GDM1 (cell line): ENCODE results near the gene PYROXD2.

ENCODE experiments used
- DNase-seq: peaks from one replicate; lab custom pipeline; 2025; lab: John Stamatoyannopoulos, UW

PYROXD2 gene

DNA sequence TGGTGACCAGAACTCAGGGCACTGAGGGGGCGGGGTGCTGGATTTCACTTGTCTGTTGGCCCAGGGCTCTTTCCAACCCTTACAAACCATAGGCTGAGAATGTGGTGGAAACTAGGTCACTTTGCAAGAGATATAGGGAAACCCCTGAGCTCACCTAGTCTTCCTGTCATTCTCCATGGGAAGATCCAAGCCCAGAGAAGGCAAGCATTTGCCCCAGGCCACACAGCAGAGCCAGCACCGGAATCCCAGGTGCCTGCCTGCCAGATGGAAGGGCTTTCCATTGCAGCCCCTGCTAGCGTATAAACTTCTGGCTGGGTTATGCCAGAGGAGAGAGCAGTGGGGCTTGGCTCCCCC is 427 bp downstream of the PYROXD2 start:
- DNase-seq = no peak

DNA sequence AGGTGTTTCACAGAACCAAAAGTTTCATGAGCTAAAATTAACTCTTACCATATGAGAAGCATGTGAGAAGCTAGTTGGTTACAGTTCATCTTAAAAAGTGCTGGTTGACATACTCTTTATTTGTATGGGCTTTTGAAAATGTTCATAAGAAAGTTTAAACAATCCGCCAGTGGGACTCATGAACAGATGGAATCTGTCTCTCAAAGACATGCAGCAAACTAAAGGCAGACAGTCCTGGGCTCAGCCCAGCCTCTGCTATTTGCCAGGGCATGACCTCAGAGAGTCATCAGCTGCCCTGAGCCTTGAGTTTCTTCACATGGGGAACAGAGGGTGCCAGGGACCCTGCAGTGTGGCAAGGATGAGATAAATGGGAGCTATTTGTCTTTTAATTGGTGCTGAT is 3.2 kb downstream of the PYROXD2 start:
- no peak for DNase-seq

DNA sequence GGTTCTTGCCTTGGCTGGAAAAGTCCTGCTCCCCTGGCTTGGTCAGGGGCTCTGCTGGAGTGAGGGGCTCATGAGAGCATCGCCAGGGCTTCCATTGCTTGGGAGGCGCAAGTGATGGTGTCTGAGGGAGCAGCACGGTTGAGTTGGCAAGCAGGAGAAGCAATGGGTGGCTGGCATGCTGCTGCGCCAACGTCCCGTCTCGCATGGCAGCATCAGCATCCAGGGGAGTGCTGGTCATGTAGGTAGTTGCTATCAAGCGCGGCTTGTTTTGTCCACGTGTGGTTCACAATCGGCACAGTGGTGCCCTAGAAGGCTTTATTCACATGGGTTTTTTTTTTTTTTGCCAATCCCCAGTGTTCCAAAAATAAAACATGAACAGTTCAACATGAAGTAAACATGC is 3.8 kb downstream of the PYROXD2 start:
- no peak for DNase-seq

DNA sequence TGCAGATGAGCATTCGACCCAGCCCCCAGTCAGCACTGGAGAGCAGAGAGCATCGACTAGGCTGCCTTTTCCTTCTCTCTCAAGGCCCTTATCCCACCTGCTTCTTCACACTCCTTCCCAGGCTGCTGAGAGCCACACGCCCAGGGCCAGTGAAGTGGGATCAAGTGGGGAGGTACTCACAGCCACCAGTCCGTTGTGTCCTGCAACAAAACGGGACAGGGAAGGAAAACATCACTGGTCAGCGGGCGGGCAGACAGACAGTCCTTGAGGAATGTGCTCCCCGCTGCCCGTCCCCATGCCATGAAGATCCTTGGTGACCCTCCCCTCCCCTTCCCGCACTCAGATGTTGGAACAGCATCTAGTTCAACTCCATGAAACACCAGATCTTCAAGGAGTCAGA is 4.2 kb downstream of the PYROXD2 start:
- DNase-seq = no peak

DNA sequence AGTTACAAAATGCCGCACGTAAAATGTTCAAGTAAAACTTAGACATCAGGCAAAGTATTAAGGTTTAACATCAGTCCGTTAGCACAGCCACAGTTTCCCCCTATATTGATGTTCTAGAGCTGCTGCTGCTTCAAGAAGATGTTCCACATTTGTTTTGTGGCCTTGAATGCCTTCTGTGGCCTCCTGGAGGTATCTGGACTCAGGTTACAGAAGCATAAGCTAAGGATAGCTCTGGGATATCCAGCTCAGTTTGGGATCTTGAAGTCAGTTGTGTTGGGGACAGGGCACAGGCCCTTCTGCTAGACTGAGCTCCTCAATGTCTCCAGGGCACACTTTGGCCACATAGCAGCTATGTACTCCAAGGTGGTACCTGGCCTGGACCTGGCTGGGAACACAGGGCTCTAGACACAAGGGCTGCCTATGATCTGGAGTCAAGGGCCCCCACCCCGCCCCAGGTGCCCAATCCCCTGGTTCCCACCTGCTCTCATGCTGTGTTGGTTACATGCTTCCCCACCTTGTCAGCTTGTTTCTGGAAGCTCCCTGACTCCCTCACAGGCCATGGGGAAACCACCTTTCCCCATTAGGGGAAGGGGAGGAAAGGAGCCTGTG is 4.7 kb downstream of the PYROXD2 start:
- no peak for DNase-seq

DNA sequence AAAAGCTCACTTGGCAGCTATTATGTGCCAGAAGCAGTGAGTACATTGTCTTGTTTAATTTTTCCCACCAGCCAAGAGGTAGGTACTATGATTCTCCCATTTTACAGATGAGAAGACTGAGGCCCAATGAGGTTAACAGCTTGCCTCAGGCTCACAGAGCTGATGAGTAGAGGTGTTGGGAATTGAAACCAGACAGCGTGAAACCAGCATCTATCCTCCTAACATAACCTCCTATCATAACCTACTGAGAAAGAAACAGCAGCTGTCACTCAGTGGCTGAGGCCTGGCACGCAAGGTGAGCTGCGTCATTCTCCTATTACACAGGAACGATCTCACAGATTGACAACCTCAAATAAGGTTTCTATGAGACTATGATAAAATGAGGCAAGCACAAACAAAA is 6.2 kb downstream of the PYROXD2 start:
- DNase-seq = no peak

DNA sequence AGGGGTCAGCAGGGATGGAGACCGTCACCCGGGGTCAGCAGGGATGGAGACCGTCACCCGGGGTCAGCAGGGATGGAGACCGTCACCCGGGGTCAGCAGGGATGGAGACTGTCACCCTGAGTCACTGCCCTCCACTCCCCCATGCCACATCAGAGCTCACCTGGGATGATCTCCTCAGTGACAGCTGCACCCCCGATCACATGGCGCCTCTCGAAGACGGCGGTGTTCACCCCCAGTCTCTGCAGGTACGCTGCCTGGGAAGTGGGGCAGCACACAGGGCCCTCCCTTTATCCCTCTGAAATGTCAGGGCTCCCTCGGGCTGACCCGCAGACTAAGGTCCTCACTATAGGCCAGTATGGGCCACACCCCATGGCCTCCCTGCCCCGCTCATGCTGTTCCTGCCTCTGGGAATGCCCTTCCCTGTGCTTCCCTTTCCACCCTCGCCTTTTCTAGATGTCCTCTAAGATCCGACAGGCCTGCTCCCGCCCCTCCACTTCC is 7.2 kb downstream of the PYROXD2 start:
- no peak for DNase-seq

DNA sequence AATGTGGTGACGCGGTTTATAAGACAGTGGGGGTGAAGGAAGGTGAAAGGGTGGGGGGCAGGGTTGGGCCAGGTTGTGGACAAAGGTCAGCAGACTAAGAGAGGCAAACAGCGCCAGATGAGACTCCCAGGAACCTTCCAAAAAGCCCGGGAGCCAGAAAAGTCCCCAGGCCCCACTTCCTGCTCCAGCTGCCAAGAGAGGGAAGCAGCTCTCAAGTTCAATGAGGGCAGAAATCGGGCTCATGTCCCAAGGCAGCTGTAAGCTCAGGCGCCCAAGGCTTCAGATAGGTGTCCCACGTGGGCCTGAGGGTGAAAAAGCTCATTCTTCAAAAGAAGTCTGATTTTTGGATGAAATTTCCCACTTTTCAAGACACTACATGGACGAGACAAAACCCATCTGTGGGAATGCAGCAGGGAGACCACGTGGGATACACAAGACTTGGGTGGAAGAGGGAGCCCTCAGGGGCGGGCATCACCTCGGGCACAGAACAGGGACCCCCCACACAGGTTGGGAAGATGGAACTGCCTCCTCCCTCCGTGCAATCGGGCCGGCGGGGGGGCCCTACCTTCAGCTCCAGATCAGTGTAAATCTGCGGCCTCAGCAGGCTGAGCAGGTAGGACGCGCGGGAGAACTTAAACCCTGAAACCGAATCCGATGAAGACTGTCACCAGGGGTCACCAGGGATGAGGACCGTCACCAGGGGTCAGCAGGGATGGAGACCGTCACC is 7.8 kb downstream of the PYROXD2 start:
- no peak for DNase-seq

DNA sequence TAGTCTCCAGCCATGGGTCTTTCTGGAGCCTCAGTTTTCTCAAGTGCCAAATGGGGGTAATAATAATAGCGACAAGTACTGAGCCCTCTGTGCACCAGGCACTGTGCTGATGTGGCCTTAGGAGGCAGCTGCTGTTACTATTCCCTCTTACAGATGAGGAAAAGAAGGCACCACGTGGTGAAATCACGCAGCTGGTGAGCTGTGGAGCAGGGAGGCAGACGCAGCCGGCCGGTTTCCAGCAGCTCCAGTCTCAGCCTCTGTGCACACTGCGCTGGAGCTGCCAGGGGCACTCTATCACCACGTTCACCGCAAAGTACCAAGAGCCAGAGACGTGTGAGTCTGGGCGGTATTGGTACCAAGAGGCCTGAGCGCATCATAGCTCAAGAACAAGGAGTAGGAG is 9.6 kb downstream of the PYROXD2 start:
- DNase-seq = no peak

DNA sequence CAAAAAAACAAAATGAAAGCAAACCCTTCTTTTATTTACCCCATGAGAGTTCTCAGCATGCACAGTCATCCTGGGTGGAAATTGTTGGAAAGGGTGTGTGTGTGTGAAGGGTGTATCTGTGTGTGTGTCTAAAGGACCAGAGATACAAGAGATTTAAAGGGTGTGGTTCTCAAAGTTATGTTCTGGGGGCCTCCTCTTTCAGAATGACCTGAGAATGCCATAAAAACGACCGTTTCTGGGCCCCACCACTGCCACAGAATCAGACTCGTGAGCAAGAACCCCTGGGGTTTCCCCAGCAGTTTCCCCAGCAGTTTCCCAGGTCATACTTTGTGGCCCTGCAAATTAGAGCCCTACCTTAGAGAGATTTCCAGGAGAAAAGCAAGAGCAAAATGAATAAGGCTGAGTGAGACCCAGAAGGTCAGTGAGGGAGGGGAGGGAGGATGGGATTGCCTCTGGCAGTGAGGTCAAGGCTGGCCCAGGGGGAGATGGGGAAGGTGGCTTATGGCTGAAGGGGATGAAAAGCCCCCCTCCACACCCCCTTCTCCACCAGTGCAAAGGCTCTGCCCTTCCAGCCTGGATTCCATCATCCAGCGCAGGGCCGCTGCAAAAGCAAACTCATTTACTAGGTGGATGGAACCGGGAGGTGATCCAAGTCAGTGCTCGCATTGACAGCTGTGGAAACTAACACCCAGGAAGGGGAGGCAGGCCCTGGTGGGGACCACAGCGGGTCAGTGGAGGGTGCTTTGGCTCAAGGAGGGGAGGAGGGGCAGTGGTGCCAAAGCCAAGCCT is 10.2 kb downstream of the PYROXD2 start:
- no peak for DNase-seq

DNA sequence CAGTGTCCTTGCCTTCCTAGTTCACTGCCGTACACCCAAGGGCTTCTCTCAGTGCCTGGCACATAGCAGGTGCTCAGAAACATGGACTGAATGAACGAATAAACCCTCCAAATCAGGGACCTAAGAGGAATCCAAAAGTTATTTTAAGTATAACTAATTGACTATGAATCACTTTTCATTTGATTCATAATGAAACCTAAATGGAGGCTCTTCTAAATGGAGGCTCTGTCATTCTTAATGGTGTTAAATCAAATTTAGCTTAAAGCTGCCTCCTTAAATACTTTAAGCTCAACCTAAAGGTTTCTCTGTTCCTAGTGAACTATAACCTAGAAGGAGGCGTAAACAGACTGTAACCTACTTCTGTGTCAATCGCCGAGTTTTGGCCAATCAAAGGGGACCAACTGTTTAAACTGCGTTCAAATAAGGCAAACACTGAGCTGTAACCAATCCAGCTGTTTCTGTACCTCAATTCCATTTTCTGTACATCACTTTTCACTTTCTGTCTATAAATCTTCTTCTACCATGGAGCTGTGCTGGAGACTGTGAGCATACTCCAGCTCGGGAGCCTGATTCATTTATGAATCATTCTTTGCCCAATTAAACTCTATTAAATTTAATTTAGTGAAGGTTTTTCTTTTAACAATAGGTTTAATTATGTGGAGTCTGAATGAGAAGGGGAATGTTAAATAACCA is 11.0 kb downstream of the PYROXD2 start:
- no peak for DNase-seq

DNA sequence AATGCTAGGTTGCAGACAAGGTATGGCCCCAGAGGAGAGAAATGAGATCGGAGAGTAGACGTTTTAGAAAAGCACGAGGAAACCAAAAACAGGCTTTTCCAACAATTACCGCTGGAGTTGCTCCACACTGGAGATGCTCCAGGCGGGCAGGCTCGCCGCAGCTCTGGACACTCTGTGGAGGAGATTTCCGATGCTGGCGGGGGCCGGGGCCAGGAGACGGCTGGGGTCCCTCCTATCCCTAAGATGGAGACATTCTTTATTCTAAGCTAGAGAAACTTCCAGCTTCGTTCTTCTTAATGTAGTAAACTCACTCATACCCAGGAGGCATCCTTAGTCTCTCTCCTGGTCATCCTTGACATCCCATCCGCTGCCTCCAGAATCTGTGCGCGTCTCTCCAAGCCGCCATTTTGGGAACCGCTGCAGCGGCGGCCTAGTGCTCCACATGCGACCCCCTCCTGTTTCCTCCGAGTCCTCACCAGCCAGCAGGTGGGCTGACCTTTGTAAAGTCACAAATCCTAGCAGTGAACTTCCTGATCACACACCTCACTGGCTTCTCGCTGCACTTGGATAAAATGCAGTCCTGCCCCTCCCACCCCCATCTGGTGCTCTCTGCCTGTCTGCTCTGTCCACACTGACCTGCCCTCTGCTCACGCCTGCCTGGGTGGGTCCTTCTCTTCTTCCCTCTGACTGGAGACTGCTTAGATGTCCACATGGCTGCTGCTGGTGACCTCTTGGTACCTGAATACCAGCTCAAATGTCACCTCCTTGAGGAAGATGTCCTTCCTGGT is 11.9 kb downstream of the PYROXD2 start:
- no peak for DNase-seq

DNA sequence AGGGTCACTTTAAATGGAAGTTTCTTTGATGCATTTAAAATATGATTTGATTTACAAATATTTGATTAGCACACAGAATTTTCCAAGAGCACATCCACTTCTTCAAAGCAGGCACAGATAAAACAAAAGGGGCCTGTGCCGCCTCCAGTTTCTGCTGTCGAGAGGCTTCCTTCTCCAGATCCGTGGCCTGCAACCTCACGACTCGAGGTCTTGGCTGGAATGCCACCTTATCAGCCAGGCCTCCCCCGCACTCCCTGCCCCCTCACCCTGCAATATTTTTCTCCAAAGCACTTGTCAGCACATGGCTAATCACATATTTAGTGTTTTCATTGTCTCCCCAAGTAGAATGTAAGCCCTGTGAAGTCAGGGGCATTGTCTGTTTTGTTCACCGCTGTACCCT is 12.5 kb downstream of the PYROXD2 start:
- DNase-seq = no peak

DNA sequence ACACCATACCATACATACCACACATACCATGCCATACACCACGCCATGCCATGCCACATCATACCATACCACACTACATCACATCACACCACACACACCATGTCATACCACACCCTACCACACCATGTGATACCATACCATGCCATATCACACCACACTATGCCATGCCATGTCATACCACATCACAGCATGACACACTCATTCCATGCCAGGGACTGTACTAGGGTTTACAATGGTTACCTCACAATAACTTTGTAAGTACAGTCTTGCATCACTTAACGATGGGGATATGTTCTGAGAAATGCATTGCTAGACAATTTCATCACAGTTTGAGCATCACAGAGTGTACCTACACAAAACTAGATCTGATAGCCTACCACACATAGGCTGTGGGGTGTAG is 14.5 kb downstream of the PYROXD2 start:
- DNase-seq = no peak

DNA sequence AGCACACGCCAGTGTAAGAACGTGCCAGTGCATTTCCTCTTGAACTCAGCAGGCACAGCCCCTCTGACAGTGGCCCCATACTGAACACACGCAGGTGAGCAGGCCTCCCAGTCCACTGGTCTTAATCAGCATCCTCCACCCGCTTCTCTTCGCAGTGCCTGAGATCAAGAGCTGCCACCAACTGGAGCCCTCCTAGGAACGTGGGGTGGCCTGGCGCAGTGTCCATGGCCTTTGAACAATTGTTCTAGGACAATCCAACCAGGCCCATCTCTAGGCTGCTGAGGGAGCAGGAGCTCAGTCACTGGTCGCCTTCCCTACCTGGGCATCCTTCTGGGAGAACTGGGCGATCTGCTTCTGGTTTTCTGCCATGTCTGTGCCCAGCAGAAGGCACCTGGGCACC is 15.2 kb downstream of the PYROXD2 start:
- DNase-seq = no peak

DNA sequence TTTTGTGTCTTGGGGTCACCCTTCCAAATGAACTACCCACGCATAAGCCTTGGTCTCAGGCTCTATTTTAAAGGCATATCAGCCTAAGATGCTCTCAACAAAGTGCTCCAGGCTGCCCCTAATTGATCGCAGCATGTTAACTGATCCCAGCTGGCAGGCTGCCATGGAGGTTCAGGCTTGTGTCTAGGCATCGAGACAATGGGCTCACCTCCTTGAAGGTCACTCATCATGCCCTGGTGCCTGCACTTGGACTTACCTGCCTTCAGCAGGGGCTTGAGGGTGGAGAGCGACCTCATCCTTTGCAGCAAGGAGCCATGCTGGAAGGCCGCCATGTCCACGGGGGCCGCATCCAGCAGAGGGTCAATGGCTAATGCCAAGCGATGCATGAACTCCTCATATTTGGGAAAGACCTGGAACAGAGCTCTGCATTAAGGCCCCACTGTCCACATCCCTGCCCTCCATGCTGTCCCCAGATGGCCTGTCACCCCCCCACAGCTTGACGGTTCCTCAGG is 17.8 kb downstream of the PYROXD2 start:
- no peak for DNase-seq

DNA sequence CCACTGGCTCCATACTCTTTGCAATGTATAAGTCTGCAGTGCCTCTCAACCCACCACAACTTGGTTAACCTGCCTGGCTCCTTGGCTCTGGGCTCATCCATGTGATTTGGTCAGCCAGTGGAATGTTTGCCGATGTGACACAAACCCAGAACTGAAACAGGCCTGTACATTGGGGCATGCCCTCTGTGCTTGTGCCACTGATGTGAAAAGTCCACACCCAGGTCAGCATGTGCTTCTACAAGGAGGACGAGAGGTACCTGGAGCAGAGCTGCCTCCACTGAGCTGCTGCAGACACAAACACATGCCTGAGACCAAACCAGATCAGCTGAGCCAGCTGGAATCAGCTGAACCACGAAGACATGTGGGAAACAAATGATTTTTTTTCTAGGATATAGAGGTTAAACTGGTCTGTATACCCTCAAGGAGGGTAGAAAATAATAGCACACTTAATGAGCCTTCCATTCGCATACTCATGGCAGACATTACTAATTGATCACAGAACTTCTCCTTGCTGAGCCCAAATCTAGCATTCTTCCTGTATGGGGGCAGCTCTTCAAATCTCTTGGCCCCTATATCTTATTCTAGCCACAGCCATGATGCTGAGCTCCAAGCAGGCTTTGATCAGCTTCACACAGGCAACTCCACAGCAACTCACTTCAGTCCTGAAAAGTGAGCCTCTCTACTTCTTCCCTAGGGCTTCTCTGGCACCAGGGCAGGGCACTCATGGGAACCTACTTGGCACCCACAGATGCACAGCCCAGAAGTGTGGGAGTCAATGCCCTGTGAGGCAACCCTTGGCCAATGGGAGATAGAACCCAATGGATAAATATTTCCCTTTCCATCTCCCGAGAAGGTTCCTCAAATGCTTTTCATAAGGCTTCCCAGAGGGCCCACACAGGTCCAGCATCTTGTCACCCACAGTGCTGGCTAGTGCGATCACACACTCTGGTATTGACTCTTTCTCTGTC is 18.6 kb downstream of the PYROXD2 start:
- no peak for DNase-seq

DNA sequence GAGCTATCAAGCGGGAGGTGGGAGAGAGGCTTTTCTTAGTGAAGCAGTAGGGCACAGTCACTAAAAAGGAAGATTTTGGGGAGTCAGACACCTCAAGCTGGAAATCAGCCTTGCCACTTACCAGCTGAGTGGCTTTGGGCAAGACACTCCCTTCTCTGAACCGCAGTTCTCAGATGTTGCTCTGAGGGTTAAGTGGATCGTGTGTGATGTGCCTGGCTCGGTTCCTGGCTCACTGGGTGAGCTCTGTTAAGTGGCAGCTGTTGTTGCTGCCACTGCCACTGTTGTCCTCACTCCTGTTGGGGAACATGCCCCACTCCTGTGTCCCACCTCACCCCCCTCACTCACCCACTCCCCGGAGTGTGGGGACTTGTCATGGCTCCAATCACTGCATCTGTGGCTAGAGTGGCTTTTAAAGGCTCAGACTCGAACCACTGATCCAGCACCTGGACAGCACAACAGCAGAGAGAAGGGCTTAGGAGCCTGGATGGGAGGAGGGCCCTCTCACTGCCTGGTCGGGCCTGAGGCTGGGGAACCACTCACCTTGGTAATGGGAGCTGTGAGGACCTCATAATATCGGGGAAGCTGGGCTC is 20.0 kb downstream of the PYROXD2 start:
- DNase-seq = no peak

DNA sequence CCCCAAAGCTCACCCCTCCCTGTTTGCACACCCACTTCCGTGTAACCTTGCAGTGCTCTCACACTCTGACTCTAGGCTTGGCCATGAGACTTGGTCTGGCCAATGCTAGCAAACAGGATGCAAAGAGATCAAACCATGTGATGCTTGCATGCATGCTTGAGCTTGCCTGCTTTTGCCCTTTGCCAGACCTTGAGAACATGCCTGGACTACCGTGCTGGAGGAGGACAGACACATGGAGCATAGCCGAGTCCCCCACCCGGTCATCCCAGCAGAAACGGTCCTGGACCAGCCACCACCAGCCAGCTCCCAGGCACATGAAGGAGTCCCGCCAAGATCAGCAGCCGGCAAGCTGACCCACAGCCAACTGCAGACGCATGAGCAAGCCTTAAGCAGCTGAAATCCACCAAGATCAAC is 23.4 kb downstream of the PYROXD2 start:
- DNase-seq = no peak

DNA sequence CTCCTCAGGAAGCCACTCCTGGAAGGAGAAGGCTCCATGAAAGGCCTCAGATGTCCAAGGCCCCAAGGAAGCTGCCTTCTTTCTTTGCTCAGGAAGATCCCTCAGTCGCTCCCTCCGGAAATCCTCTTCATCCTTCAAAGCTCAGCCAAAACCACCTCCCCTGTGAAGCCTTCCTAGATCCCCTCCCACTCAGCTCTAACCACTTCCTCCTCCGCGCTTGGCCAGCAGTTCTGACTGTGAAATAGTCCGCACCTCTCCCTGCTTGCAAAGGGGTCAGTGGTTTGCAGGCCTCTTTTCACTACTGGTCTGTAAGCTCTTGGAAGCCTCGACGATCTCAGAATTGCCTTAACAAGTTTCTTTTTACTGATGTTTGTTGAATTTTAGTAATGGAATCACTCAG is 23.9 kb downstream of the PYROXD2 start:
- no peak for DNase-seq
